Measurements from ENCODE around the gene SFXN5.

SFXN5 gene

DNA sequence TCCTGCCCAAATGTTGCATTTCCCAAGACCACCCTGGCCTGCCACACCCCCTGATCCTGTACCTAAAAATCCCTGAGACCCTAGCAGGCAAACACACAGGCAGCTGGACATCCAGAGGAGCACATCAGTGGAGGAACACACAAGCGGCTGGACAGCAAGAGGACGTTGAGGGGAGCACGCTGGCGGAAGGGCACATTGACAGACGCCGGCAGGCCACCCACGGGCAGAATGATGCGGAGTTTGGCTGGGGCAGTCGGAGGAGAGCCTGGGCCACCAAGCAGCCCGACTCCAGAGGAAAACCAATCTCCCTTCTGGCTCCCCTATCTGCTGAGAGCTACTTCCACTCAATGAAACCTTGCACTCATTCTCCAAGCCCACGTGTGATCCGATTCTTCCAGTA lies 106.5 kb downstream of the SFXN5 start:
- no peak overlapping the region for H3K9ac ChIP-seq (ENCODE audit: low read length in 5 of 5)
- no peak overlapping the region for H3K4me3 ChIP-seq (ENCODE audit: low read depth in 1 of 5, low read length in 5 of 5)
- H3K4me1 ChIP-seq (ENCODE audit: control insufficient read depth in 5 of 5, insufficient read depth in 5 of 5, low read length in 5 of 5), result no peaks in the 10 kb centered on the region
- no peak overlapping the region for H3K27ac ChIP-seq (ENCODE audit: low read depth, low read length)
- no peaks in the 10 kb centered on the region for H3K9me3 ChIP-seq (ENCODE audit: control insufficient read depth in 5 of 5, low read length in 5 of 5)
- no peaks in the 10 kb centered on the region for H3K27me3 ChIP-seq (ENCODE audit: control insufficient read depth in 5 of 5, insufficient read depth in 4 of 5, low read length in 5 of 5)
- peaks cover 0 to 26% (median 3%) of the 10 kb centered on the region in 5 donors for H3K36me3 ChIP-seq (ENCODE audit: control insufficient read depth in 5 of 5, insufficient read depth in 5 of 5, low read length in 5 of 5)

- no peak overlapping the region for H3K9ac ChIP-seq (ENCODE audit: low read length in 5 of 5)
- no peaks in the 10 kb centered on the region for H3K27me3 ChIP-seq (ENCODE audit: control insufficient read depth in 5 of 5, insufficient read depth in 4 of 5, low read length in 5 of 5)
- H3K4me3 ChIP-seq (ENCODE audit: low read depth in 1 of 5, low read length in 5 of 5), result no peak overlapping the region
- H3K4me1 ChIP-seq (ENCODE audit: control insufficient read depth in 5 of 5, insufficient read depth in 5 of 5, low read length in 5 of 5), result no peaks in the 10 kb centered on the region
- no peak overlapping the region for H3K27ac ChIP-seq (ENCODE audit: low read depth, low read length)
- H3K36me3 ChIP-seq (ENCODE audit: control insufficient read depth in 5 of 5, insufficient read depth in 5 of 5, low read length in 5 of 5), result peaks cover 0 to 26% (median 3%) of the 10 kb centered on the region in 5 donors
- H3K9me3 ChIP-seq (ENCODE audit: control insufficient read depth in 5 of 5, low read length in 5 of 5), result no peaks in the 10 kb centered on the region
Measured at GRCh38 chr2:72964146-72964525, 107.4 kb downstream of the SFXN5 start.

DNA sequence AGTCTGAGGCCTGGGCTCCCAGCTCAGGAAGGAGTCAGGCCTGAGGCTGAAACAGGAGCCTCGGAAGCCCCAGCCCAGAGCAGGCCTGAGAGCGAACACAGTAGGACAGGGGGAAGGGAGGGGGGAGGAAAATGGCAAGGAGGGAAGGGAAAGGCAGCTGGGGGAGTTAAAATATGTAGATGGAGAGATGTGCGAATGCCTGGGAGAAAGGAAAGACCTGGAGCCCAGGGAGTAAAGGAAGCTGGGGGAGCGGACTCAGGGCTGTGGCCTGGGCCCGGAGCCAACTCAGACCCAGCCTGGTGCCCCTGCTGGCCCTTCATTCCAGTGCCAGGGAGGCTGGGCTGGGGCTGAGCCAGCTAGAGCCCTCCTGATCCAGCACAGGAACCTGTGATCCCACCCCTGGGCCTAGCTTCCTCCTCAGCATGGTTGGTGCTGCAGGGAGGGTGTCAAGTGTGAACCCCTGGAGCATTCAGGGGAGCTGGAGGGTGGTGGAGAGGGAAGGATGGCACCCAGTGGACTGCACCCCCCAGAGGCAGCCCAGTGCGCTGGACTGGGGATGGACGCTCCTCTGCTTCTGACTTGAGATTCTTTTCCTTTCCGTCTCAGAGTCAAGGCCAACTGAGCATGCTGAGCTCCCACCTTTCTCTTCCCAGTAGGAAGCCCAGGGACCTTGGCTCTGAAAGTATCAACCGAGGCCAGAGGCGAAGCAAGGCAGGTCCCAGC lies 107.9 kb downstream of the SFXN5 start:
- Histone ChIP-seq H3K9me3 (ENCODE audit: control insufficient read depth in 5 of 5, low read length in 5 of 5) (no peaks in the 10 kb centered on the region), H3K4me3 (ENCODE audit: low read depth in 1 of 5, low read length in 5 of 5) (no peak overlapping the region), H3K27me3 (ENCODE audit: control insufficient read depth in 5 of 5, insufficient read depth in 4 of 5, low read length in 5 of 5) (no peaks in the 10 kb centered on the region), H3K4me1 (ENCODE audit: control insufficient read depth in 5 of 5, insufficient read depth in 5 of 5, low read length in 5 of 5) (no peaks in the 10 kb centered on the region), H3K9ac (ENCODE audit: low read length in 5 of 5) (no peak overlapping the region), H3K27ac (ENCODE audit: low read depth, low read length) (no peak overlapping the region), H3K36me3 (ENCODE audit: control insufficient read depth in 5 of 5, insufficient read depth in 5 of 5, low read length in 5 of 5) (peaks cover 0 to 26% (median 3%) of the 10 kb centered on the region in 5 donors)

- H3K36me3 ChIP-seq (ENCODE audit: control insufficient read depth in 5 of 5, insufficient read depth in 5 of 5, low read length in 5 of 5), result peaks cover 0 to 26% (median 3%) of the 10 kb centered on the region in 5 donors
- H3K4me1 ChIP-seq (ENCODE audit: control insufficient read depth in 5 of 5, insufficient read depth in 5 of 5, low read length in 5 of 5), result peaks cover 0 to under 1% (median 0%) of the 10 kb centered on the region in 5 donors
- H3K27me3 ChIP-seq (ENCODE audit: control insufficient read depth in 5 of 5, insufficient read depth in 4 of 5, low read length in 5 of 5), result no peaks in the 10 kb centered on the region
- H3K4me3 ChIP-seq (ENCODE audit: low read depth in 1 of 5, low read length in 5 of 5), result no peak overlapping the region
- no peak overlapping the region for H3K27ac ChIP-seq (ENCODE audit: low read depth, low read length)
- H3K9ac ChIP-seq (ENCODE audit: low read length in 5 of 5), result no peak overlapping the region
- no peaks in the 10 kb centered on the region for H3K9me3 ChIP-seq (ENCODE audit: control insufficient read depth in 5 of 5, low read length in 5 of 5)
Measured at GRCh38 chr2:72962911-72963310, 108.6 kb downstream of the SFXN5 start.

DNA sequence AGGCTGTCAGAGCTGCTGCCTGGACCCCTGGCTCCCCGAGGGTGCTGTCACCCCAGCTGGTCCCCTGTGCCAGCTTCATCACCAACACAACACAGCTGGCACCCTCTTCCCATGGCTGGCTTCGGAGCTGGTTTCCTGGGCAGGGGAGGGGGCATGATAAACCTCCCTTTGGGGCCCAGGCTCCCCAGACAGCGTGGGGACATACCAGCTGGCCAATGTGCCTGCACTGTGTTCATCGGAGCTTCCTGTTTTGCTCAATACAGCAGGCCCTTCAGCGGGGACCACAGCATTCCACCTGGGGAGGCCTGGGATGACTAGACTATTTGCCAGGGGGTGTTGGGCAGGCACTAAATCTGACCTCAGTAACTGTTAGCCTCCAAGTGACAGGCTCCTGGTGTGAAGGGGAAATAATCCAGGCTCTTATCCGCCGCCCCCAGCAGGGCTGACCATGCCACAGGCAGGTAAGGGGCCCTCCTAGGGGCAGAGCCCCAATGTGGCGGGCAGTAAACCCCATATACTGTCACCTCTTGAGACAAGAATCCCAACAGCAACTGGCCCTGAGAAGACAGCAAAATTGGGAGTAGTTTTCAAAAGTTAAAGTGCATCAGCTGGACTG lies 109.6 kb downstream of the SFXN5 start:
- Histone ChIP-seq H3K27me3 (ENCODE audit: control insufficient read depth in 5 of 5, insufficient read depth in 4 of 5, low read length in 5 of 5) (no peaks in the 10 kb centered on the region), H3K4me1 (ENCODE audit: control insufficient read depth in 5 of 5, insufficient read depth in 5 of 5, low read length in 5 of 5) (peaks cover 0 to 7% (median 0%) of the 10 kb centered on the region in 5 donors), H3K27ac (ENCODE audit: low read depth, low read length) (no peak overlapping the region), H3K4me3 (ENCODE audit: low read depth in 1 of 5, low read length in 5 of 5) (no peak overlapping the region), H3K36me3 (ENCODE audit: control insufficient read depth in 5 of 5, insufficient read depth in 5 of 5, low read length in 5 of 5) (peaks cover 0 to 18% (median 3%) of the 10 kb centered on the region in 5 donors), H3K9ac (ENCODE audit: low read length in 5 of 5) (no peak overlapping the region), H3K9me3 (ENCODE audit: control insufficient read depth in 5 of 5, low read length in 5 of 5) (no peaks in the 10 kb centered on the region)

DNA sequence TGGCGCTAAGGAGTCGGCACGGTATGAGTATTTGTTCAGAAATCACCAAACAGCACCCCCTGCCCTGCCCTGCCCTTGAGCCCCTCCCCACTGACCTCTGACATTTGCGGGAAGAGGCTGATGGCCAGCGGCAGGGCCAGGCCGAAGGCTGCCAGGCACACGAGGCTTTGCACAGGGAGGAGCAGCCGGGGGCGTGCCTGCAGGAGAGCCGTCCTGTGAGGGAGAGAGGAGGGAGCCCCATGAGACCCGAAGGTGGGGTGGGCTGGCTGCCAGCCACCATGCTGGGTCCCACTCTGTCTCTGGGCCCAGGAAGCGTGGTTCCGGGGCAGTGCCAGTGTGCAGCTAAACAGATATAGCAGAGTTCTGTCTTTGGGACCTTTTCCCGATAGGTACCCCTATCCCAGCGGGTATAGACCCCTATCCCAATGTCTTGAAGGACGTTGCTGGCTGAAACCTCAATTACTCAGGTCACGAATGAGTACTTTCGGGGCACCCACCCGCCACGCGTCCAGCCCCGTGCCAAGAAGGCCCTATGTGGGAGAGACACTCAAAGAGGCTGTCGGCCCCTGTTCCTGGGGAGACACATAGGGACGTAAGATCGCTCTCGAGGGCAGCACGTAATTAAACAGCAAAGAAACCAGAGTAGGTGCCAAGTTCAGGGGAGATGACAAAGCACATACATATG lies 110.3 kb downstream of the SFXN5 start:
- H3K4me3 ChIP-seq (ENCODE audit: low read depth in 1 of 5, low read length in 5 of 5), result no peak overlapping the region
- peaks cover 0 to 14% (median 3%) of the 10 kb centered on the region in 5 donors for H3K36me3 ChIP-seq (ENCODE audit: control insufficient read depth in 5 of 5, insufficient read depth in 5 of 5, low read length in 5 of 5)
- H3K9me3 ChIP-seq (ENCODE audit: control insufficient read depth in 5 of 5, low read length in 5 of 5), result no peaks in the 10 kb centered on the region
- H3K4me1 ChIP-seq (ENCODE audit: control insufficient read depth in 5 of 5, insufficient read depth in 5 of 5, low read length in 5 of 5), result peaks cover 0 to 10% (median 0%) of the 10 kb centered on the region in 5 donors
- no peaks in the 10 kb centered on the region for H3K27me3 ChIP-seq (ENCODE audit: control insufficient read depth in 5 of 5, insufficient read depth in 4 of 5, low read length in 5 of 5)
- H3K9ac ChIP-seq (ENCODE audit: low read length in 5 of 5), result no peak overlapping the region
- H3K27ac ChIP-seq (ENCODE audit: low read depth, low read length), result no peak overlapping the region

DNA sequence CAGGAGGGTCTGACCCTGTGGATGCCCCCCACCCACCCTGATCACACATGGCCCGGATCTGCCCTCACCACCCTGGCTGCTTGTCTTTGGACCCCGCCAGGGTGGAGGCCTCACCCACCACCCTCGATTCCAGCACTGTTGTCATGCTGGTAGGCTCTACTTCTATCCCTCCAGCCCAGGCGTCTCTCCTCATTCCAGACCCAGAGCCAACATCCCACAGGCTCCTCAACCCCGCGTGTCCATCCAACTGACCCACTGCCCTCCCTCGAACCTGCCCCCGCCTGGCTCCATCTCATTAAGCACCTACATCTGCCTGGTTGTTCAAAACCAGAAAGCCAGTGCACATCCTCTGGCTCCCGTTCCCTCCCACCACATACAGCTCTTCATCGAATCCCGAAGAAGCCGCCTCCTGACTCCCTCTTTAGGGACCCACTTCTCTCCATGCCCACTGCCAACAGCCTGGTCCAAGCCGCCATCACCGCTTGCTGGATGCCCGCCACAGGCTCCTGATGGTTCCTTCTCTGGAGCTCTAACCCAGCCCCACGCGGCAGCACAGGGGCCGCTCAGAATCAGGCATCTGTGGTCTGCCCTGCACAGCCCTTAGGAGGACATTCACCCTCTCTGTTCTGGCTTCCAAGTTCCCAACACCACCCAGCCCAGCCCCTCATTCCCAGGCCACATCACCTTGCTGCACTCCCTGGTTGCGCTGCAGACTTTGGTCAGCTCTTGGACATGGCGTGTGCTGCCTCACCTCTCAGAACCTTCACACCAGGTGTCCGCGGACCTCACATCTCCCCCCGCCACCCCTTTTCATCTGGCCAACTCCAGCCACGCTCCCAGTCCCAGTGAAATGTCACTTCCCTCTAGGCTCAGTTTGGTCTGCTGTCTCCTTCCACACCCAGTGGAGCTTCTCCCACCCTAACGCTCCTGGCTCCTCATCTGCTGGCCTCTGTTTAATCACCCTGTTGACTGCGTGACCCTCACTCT lies 111.2 kb downstream of the SFXN5 start:
- Histone ChIP-seq H3K9ac (ENCODE audit: low read length in 5 of 5) (no peak overlapping the region), H3K4me3 (ENCODE audit: low read depth in 1 of 5, low read length in 5 of 5) (no peak overlapping the region), H3K27ac (ENCODE audit: low read depth, low read length) (no peak overlapping the region), H3K27me3 (ENCODE audit: control insufficient read depth in 5 of 5, insufficient read depth in 4 of 5, low read length in 5 of 5) (no peaks in the 10 kb centered on the region), H3K9me3 (ENCODE audit: control insufficient read depth in 5 of 5, low read length in 5 of 5) (no peaks in the 10 kb centered on the region), H3K4me1 (ENCODE audit: control insufficient read depth in 5 of 5, insufficient read depth in 5 of 5, low read length in 5 of 5) (peaks cover 0 to 18% (median 0%) of the 10 kb centered on the region in 5 donors), H3K36me3 (ENCODE audit: control insufficient read depth in 5 of 5, insufficient read depth in 5 of 5, low read length in 5 of 5) (peaks cover 0 to 7% (median 2%) of the 10 kb centered on the region in 5 donors)

DNA sequence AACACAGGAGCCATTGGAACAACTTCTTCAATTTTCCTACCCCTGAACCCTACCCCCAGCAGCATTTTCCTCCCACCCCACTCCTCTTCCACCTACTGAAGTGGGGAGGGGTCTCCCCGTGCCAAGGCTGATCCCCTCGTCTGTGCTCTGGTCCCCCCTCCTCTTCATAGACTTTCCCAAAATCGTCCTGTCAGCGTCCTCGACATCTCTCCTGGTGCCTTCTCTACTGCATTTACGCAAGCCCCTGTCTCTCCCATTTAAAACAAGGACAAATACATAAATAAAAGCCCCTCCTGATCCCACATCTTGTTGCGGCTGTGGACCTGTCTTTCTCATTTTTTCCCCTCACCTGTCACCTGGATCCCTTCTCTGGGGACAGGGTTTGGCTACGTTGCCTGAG lies 112.0 kb downstream of the SFXN5 start:
- H3K9me3 ChIP-seq (ENCODE audit: control insufficient read depth in 5 of 5, low read length in 5 of 5), result no peaks in the 10 kb centered on the region
- no peaks in the 10 kb centered on the region for H3K27me3 ChIP-seq (ENCODE audit: control insufficient read depth in 5 of 5, insufficient read depth in 4 of 5, low read length in 5 of 5)
- H3K9ac ChIP-seq (ENCODE audit: low read length in 5 of 5), result no peak overlapping the region
- H3K4me3 ChIP-seq (ENCODE audit: low read depth in 1 of 5, low read length in 5 of 5), result no peak overlapping the region
- H3K36me3 ChIP-seq (ENCODE audit: control insufficient read depth in 5 of 5, insufficient read depth in 5 of 5, low read length in 5 of 5), result peaks cover 0 to 7% (median 2%) of the 10 kb centered on the region in 5 donors
- peaks cover 0 to 24% (median 5%) of the 10 kb centered on the region in 5 donors for H3K4me1 ChIP-seq (ENCODE audit: control insufficient read depth in 5 of 5, insufficient read depth in 5 of 5, low read length in 5 of 5)
- no peak overlapping the region for H3K27ac ChIP-seq (ENCODE audit: low read depth, low read length)

DNA sequence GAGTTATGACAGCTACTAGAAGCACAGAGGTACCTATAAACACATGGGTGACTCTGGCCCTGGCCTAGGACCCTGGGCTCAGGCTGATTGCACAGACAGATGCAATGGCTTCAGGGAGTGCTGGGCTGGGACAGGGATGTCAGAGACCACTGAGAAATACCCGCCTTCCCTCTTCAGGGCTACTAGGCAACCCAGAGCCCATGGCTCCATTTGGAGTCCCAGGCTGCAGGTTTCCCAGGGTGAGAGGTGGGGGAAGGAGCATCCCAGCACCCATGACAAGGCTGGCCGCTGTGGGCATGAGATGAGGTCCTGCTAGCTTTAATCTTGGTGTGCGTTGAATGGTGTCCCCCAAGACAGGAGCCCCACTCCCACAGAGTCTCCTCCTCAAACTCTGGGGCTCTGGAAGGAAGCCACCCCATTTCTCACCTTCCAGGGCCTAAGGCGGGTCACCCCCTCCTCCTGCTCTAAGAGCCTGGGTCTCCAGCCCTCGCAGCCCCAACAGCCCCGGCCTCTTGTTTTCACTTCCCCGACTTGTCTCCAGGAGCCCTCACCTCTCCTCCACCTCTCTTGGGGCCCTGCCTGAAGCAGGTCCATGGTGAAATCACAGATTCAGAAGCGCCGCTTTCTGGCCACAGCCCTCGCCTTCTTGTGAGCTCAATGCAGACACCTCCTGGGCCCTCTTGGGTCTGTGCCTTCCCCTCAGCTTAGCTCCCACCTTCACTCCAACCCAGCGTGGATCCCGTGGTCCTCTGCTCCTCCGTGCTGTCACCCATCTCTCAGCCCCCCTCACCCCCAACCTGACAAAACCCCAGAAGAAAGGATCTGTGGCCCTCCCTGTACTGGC lies 112.7 kb downstream of the SFXN5 start:
- Histone ChIP-seq H3K36me3 (ENCODE audit: control insufficient read depth in 5 of 5, insufficient read depth in 5 of 5, low read length in 5 of 5) (peaks cover 0 to under 1% (median 0%) of the 10 kb centered on the region in 5 donors), H3K27ac (ENCODE audit: low read depth, low read length) (no peak overlapping the region), H3K9me3 (ENCODE audit: control insufficient read depth in 5 of 5, low read length in 5 of 5) (no peaks in the 10 kb centered on the region), H3K4me3 (ENCODE audit: low read depth in 1 of 5, low read length in 5 of 5) (no peak overlapping the region), H3K27me3 (ENCODE audit: control insufficient read depth in 5 of 5, insufficient read depth in 4 of 5, low read length in 5 of 5) (no peaks in the 10 kb centered on the region), H3K9ac (ENCODE audit: low read length in 5 of 5) (no peak overlapping the region), H3K4me1 (ENCODE audit: control insufficient read depth in 5 of 5, insufficient read depth in 5 of 5, low read length in 5 of 5) (peaks cover 0 to 31% (median 12%) of the 10 kb centered on the region in 5 donors)
